K562 (cell line): Measurements from ENCODE around the gene DNAL4.

Source experiments
- ATF2 ChIP-seq: sonication (generic); formaldehyde crosslinking; IDR thresholded peaks from 2 replicates; pipeline ENCODE4 v1.8.1; 2022; ENCODE audit warnings: missing genetic modification reagents
- CHD7 ChIP-seq: fragments of 200-600 bp; sonication (generic); IDR thresholded peaks from one replicate; pipeline ENCODE4 v1.6.1; 2012; ENCODE audit warnings: mild to moderate bottlenecking, low read depth, low read length, inconsistent platforms
- HNRNPLL ChIP-seq: fragments of 200-400 bp; formaldehyde crosslinking; IDR thresholded peaks from 2 replicates; pipeline ENCODE4 v1.6.1; 2017; ENCODE audit warnings: low read length, low read depth, mild to moderate bottlenecking; ENCODE audit not compliant: poor library complexity, severe bottlenecking
- MAFF ChIP-seq: IDR thresholded peaks from 2 replicates; pipeline ENCODE4 v1.6.1; 2012; ENCODE audit warnings: low read length, improper control_type of control experiment
- MYC ChIP-seq, 2 experiments: fragments of 250-450 bp in 1 of 2; sonication (Bioruptor Pico) in 1 of 2; IDR thresholded peaks; 2 replicates each; pipeline versions ENCODE4 v1.5.1 to v1.6.1; 2012 to 2021; ENCODE audit warnings: low read depth in 2 of 2, borderline replicate concordance in 1 of 2, improper control_type of control experiment in 1 of 2, low read length in 1 of 2, mild to moderate bottlenecking in 1 of 2, moderate library complexity in 1 of 2
- TARDBP ChIP-seq: fragments of 450-650 bp; IDR thresholded peaks from 2 replicates; pipeline ENCODE4 v1.6.1; 2016
- USF2 ChIP-seq: sonication (generic); formaldehyde crosslinking; IDR thresholded peaks from 2 replicates; pipeline ENCODE4 v1.5.0; 2020; ENCODE audit warnings: missing genetic modification reagents
- ZNF24 ChIP-seq: fragments of 450-650 bp; IDR thresholded peaks from 2 replicates; pipeline ENCODE4 v1.6.1; 2016
- TF ChIP-seq, protein P1 (sequence below): sonication (generic); formaldehyde crosslinking; IDR thresholded peaks from 2 replicates; pipeline ENCODE4 v1.8.0; 2022; ENCODE audit warnings: mild to moderate bottlenecking, missing genetic modification reagents, borderline replicate concordance
- TF ChIP-seq, protein P2 (sequence below): sonication (generic); formaldehyde crosslinking; IDR thresholded peaks from 2 replicates; pipeline ENCODE4 v1.9.0; 2022; ENCODE audit warnings: mild to moderate bottlenecking, missing genetic modification reagents
- TF ChIP-seq, protein P3 (sequence below): sonication (generic); formaldehyde crosslinking; IDR thresholded peaks from 2 replicates; pipeline ENCODE4 v1.8.0; 2022; ENCODE audit warnings: missing genetic modification reagents, mild to moderate bottlenecking, borderline replicate concordance

- TF ChIP-seq, protein P1, sequence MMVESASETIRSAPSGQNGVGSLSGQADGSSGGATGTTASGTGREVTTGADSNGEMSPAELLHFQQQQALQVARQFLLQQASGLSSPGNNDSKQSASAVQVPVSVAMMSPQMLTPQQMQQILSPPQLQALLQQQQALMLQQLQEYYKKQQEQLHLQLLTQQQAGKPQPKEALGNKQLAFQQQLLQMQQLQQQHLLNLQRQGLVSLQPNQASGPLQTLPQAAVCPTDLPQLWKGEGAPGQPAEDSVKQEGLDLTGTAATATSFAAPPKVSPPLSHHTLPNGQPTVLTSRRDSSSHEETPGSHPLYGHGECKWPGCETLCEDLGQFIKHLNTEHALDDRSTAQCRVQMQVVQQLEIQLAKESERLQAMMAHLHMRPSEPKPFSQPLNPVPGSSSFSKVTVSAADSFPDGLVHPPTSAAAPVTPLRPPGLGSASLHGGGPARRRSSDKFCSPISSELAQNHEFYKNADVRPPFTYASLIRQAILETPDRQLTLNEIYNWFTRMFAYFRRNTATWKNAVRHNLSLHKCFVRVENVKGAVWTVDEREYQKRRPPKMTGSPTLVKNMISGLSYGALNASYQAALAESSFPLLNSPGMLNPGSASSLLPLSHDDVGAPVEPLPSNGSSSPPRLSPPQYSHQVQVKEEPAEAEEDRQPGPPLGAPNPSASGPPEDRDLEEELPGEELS (CRISPR knock-in tag), result no peak
- TF ChIP-seq ZNF24 (no peak), ATF2 (no peak), TARDBP (no peak), USF2 (CRISPR knock-in tag) (no peak), MYC (IDR thresholded peaks at IDR 0.05; ENCODE audit: low read depth, low read length) (no peak), MYC (CRISPR knock-in tag; IDR thresholded peaks at IDR 0.05; ENCODE audit: borderline replicate concordance, low read depth) (no peak), HNRNPLL (no peak), MAFF (no peak), CHD7 (no peak)
- TF ChIP-seq, protein P2, sequence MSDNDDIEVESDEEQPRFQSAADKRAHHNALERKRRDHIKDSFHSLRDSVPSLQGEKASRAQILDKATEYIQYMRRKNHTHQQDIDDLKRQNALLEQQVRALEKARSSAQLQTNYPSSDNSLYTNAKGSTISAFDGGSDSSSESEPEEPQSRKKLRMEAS (CRISPR knock-in tag), result no peak
- TF ChIP-seq, protein P3, sequence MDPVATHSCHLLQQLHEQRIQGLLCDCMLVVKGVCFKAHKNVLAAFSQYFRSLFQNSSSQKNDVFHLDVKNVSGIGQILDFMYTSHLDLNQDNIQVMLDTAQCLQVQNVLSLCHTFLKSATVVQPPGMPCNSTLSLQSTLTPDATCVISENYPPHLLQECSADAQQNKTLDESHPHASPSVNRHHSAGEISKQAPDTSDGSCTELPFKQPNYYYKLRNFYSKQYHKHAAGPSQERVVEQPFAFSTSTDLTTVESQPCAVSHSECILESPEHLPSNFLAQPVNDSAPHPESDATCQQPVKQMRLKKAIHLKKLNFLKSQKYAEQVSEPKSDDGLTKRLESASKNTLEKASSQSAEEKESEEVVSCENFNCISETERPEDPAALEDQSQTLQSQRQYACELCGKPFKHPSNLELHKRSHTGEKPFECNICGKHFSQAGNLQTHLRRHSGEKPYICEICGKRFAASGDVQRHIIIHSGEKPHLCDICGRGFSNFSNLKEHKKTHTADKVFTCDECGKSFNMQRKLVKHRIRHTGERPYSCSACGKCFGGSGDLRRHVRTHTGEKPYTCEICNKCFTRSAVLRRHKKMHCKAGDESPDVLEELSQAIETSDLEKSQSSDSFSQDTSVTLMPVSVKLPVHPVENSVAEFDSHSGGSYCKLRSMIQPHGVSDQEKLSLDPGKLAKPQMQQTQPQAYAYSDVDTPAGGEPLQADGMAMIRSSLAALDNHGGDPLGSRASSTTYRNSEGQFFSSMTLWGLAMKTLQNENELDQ (CRISPR knock-in tag), result no peak
Measured at GRCh38 chr22:38774496-38775166, 19.3 kb downstream of the DNAL4 start.
